HEK293 (cell line): ENCODE measurements around the gene NHS.

Experiments used
- CTCF ChIA-PET: fragments of 350-600 bp; formaldehyde crosslinking; extraction: SDS; loops from one replicate; lab custom pipeline; 2021; ENCODE audit warnings: antibody characterized with exemption; lab: Yijun Ruan, JAX
- POLR2A ChIA-PET: fragments of 300-600 bp; formaldehyde crosslinking; extraction: SDS; loops from one replicate; lab custom pipeline; 2020; ENCODE audit warnings: antibody characterized with exemption, inconsistent platforms; lab: Yijun Ruan, JAX
- H3K27ac ChIP-seq: fragments of 200-500 bp; sonication (Bioruptor generic); 2 replicates; pipeline ENCODE4 v1.5.1; 2014; ENCODE audit warnings: low read depth, low read length, control low read depth, inconsistent platforms; ENCODE audit errors: extremely low read depth
- H3K36me3 ChIP-seq, 2 experiments: fragments of 200-500 bp in 1 of 2; sonication (Bioruptor generic) in 1 of 2; 1 replicate in 1 of 2; 2 replicates in 1 of 2; pipeline ENCODE4 v1.5.1; 2014 to 2017; ENCODE audit warnings: inconsistent platforms in 2 of 2, low read length in 2 of 2; ENCODE audit not compliant: control insufficient read depth in 2 of 2, insufficient read depth in 1 of 2
- H3K4me1 ChIP-seq: fragments of 200-500 bp; sonication (Bioruptor generic); 2 replicates; pipeline ENCODE4 v1.5.1; 2014; ENCODE audit warnings: mild to moderate bottlenecking, low read length, inconsistent platforms; ENCODE audit not compliant: control insufficient read depth, insufficient read depth
- H3K4me3 ChIP-seq: 2 replicates; pipeline ENCODE4 v1.5.1; 2011; ENCODE audit warnings: low read depth, mild to moderate bottlenecking, control low read depth, low read length, moderate library complexity
- H3K9me3 ChIP-seq: fragments of 200-500 bp; sonication (Bioruptor generic); 2 replicates; pipeline ENCODE4 v1.5.1; 2014; ENCODE audit warnings: low read depth, low read length, inconsistent platforms; ENCODE audit not compliant: control insufficient read depth, insufficient read depth
- GLIS2 ChIP-seq: fragments of 450-650 bp; formaldehyde crosslinking; IDR thresholded peaks from 2 replicates; pipeline ENCODE4 v1.5.1; 2016; ENCODE audit warnings: missing biosample characterization, missing genetic modification characterization
- KLF1 ChIP-seq: fragments of 450-650 bp; formaldehyde crosslinking; IDR thresholded peaks from 2 replicates; pipeline ENCODE4 v1.5.1; 2016; ENCODE audit warnings: missing biosample characterization, missing genetic modification characterization
- MZF1 ChIP-seq: fragments of 450-650 bp; formaldehyde crosslinking; IDR thresholded peaks from 2 replicates; pipeline ENCODE4 v1.5.1; 2017; ENCODE audit warnings: missing biosample characterization, missing genetic modification characterization, borderline replicate concordance
- ZNF138 ChIP-seq: fragments of 450-650 bp; formaldehyde crosslinking; IDR thresholded peaks from 2 replicates; pipeline ENCODE4 v1.5.1; 2016; ENCODE audit warnings: missing biosample characterization, missing genetic modification characterization, borderline replicate concordance
- ZNF140 ChIP-seq: fragments of 450-650 bp; formaldehyde crosslinking; IDR thresholded peaks from 2 replicates; pipeline ENCODE4 v1.5.1; 2016; ENCODE audit warnings: missing biosample characterization, missing genetic modification characterization
- ZNF157 ChIP-seq: fragments of 450-650 bp; formaldehyde crosslinking; IDR thresholded peaks from 2 replicates; pipeline ENCODE4 v1.5.1; 2016; ENCODE audit warnings: missing biosample characterization, missing genetic modification characterization
- ZNF335 ChIP-seq: fragments of 450-650 bp; formaldehyde crosslinking; conservative IDR thresholded peaks from 2 replicates; pipeline ENCODE4 v1.5.1; 2016; ENCODE audit warnings: missing biosample characterization, missing genetic modification characterization
- ZNF341 ChIP-seq: fragments of 450-650 bp; formaldehyde crosslinking; IDR thresholded peaks from 2 replicates; pipeline ENCODE4; 2016; ENCODE audit warnings: low read depth, missing biosample characterization, missing genetic modification characterization
- ZNF416 ChIP-seq: fragments of 450-650 bp; formaldehyde crosslinking; IDR thresholded peaks from 2 replicates; pipeline ENCODE4 v1.5.1; 2016; ENCODE audit warnings: missing biosample characterization, missing genetic modification characterization
- ZNF473 ChIP-seq: fragments of 450-650 bp; formaldehyde crosslinking; IDR thresholded peaks from 2 replicates; pipeline ENCODE4 v1.5.1; 2017; ENCODE audit warnings: missing biosample characterization, missing genetic modification characterization
- ZNF501 ChIP-seq: fragments of 450-650 bp; formaldehyde crosslinking; IDR thresholded peaks from 2 replicates; pipeline ENCODE4 v1.5.1; 2016; ENCODE audit warnings: missing biosample characterization, missing genetic modification characterization
- ZNF521 ChIP-seq: fragments of 450-650 bp; formaldehyde crosslinking; IDR thresholded peaks from 2 replicates; pipeline ENCODE4 v1.5.1; 2017; ENCODE audit warnings: missing biosample characterization, mild to moderate bottlenecking, missing genetic modification characterization
- ZNF529 ChIP-seq: fragments of 450-650 bp; formaldehyde crosslinking; IDR thresholded peaks from 2 replicates; pipeline ENCODE4 v1.5.1; 2017; ENCODE audit warnings: missing genetic modification characterization, missing biosample characterization; ENCODE audit not compliant: insufficient replicate concordance
- ZNF544 ChIP-seq: fragments of 450-650 bp; formaldehyde crosslinking; IDR thresholded peaks from 2 replicates; pipeline ENCODE4 v1.5.0; 2017; ENCODE audit warnings: missing biosample characterization, missing genetic modification characterization
- ZNF585B ChIP-seq: fragments of 450-650 bp; formaldehyde crosslinking; IDR thresholded peaks from 2 replicates; pipeline ENCODE4 v1.5.1; 2016; ENCODE audit warnings: missing biosample characterization, missing genetic modification characterization
- TF ChIP-seq, protein P1 (sequence below): fragments of 450-650 bp; formaldehyde crosslinking; IDR thresholded peaks from 2 replicates; pipeline ENCODE4 v1.5.1; 2016; ENCODE audit warnings: missing biosample characterization, missing genetic modification characterization
- TF ChIP-seq, protein P2 (sequence below): fragments of 450-650 bp; formaldehyde crosslinking; IDR thresholded peaks from 2 replicates; pipeline ENCODE4 v1.5.1; 2016; ENCODE audit warnings: missing biosample characterization, missing genetic modification characterization
- TF ChIP-seq, protein P3 (sequence below): fragments of 450-650 bp; formaldehyde crosslinking; optimal IDR thresholded peaks from 2 replicates; pipeline ENCODE3; 2016; ENCODE audit warnings: missing biosample characterization, mild to moderate bottlenecking, missing genetic modification characterization
- TF ChIP-seq, protein P4 (sequence below): sonication (generic); formaldehyde crosslinking; IDR thresholded peaks from 2 replicates; pipeline ENCODE4 v1.8.1; 2022; ENCODE audit warnings: mild to moderate bottlenecking, moderate library complexity, missing genetic modification reagents
- TF ChIP-seq, protein P5 (sequence below): fragments of 450-650 bp; formaldehyde crosslinking; IDR thresholded peaks from 2 replicates; pipeline ENCODE4 v1.5.1; 2016; ENCODE audit warnings: missing biosample characterization, missing genetic modification characterization

The NHS gene

DNA sequence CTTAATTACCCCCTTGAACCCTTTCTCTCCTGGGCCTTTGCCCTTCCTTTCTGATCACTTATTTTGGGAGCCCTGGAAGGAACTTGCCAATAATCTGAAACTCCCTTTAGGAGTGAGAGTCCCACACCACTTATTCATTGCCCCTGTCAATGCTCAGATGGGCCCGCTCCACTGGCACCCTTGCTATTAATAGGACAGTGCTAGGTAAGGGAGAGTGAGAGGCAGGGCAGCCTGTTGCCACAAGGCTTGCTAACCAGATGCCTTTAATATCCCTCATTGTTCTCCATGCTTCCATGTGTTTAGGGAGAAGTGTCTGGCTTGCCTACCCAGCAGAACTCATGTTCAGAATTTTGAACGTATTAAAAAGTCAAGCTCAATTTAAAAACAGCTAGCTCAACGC, 1.7 kb upstream of the NHS start:
- no peaks in the 10 kb centered on the region for H3K36me3 ChIP-seq
- peaks cover 4% of the 10 kb centered on the region; the same call in 1 of the 2 replicates for H3K4me1 ChIP-seq
- CTCF ChIA-PET, result no interaction called here
- no peak overlapping the region for H3K27ac ChIP-seq
- POLR2A ChIA-PET, result no interaction called here
- no peak for TF ChIP-seq ZNF140 (tag by site-specific recombination)
- TF ChIP-seq, protein P1, sequence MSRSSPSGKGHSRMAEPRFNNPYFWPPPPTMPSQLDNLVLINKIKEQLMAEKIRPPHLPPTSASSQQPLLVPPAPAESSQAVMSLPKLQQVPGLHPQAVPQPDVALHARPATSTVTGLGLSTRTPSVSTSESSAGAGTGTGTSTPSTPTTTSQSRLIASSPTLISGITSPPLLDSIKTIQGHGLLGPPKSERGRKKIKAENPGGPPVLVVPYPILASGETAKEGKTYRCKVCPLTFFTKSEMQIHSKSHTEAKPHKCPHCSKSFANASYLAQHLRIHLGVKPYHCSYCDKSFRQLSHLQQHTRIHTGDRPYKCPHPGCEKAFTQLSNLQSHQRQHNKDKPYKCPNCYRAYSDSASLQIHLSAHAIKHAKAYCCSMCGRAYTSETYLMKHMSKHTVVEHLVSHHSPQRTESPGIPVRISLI, result no peak
- no peak overlapping the region for H3K4me3 ChIP-seq
- no peaks in the 10 kb centered on the region for H3K9me3 ChIP-seq

DNA sequence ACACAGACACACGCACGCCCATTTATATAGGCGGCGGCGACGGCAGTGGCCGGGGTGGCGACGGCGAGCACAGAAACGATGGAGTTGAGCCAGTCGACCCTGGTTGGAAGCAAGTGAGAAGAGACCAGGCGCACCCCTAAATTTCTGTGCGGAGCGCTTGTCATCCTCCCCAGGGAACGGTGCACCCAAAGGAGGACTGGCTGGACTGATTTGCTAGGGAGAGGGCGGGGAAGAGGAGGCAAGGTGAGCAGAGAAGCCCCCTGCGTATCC, 302 bp downstream of the NHS start:
- Histone ChIP-seq H3K9me3 (no peaks in the 10 kb centered on the region), H3K4me1 (no peaks in the 10 kb centered on the region), H3K4me3 (peak overlapping the region; percentile 60), H3K27ac (peak overlapping the region; percentile 77; the same call in 1 of the 2 replicates), H3K36me3 (no peaks in the 10 kb centered on the region)
- ChIA-PET CTCF (no interaction called here), POLR2A (no interaction called here)
- TF ChIP-seq MZF1 (no peak), ZNF501 (tag by site-specific recombination) (no peak), ZNF335 (tag by site-specific recombination) (peak; percentile 69), ZNF544 (tag by site-specific recombination) (no peak), ZNF416 (tag by site-specific recombination) (no peak), ZNF157 (no peak)
- TF ChIP-seq, protein P2, sequence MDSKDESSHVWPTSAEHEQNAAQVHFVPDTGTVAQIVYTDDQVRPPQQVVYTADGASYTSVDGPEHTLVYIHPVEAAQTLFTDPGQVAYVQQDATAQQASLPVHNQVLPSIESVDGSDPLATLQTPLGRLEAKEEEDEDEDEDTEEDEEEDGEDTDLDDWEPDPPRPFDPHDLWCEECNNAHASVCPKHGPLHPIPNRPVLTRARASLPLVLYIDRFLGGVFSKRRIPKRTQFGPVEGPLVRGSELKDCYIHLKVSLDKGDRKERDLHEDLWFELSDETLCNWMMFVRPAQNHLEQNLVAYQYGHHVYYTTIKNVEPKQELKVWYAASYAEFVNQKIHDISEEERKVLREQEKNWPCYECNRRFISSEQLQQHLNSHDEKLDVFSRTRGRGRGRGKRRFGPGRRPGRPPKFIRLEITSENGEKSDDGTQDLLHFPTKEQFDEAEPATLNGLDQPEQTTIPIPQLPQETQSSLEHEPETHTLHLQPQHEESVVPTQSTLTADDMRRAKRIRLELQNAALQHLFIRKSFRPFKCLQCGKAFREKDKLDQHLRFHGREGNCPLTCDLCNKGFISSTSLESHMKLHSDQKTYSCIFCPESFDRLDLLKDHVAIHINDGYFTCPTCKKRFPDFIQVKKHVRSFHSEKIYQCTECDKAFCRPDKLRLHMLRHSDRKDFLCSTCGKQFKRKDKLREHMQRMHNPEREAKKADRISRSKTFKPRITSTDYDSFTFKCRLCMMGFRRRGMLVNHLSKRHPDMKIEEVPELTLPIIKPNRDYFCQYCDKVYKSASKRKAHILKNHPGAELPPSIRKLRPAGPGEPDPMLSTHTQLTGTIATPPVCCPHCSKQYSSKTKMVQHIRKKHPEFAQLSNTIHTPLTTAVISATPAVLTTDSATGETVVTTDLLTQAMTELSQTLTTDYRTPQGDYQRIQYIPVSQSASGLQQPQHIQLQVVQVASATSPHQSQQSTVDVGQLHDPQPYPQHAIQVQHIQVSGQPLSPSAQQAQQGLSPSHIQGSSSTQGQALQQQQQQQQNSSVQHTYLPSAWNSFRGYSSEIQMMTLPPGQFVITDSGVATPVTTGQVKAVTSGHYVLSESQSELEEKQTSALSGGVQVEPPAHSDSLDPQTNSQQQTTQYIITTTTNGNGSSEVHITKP (tag by site-specific recombination), result peak; percentile 90

DNA sequence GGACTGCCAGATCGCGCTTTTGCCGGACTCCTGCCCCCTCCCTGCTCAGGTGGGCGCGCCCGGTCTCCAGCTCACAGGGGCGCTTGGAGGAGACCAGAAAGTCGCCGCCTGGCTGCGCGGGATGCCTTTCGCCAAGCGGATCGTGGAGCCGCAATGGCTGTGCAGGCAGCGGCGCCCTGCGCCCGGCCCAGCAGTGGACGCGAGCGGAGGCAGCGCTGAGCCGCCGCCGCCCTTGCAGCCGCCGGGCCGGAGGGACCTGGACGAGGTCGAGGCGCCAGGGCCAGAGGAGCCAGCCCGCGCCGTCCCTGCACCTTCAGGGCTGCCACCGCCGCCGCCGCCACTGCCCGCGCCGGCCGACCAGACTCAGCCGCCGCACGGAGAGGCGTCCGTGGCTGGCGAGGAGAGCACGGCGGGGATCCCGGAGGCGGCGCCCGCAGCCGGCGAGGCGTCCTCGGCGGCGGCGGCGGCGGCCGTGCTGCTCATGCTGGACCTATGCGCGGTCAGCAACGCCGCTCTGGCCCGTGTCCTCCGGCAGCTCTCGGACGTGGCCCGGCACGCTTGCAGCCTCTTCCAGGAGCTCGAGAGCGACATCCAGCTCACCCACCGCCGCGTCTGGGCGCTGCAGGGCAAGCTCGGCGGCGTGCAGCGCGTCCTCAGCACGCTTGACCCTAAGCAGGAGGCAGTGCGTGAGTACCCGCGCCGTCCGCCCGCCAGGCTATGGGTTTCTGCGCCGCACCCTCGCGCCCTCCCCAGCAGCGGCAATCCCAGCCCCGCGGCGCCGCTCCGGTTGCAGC, 834 bp downstream of the NHS start:
- no peaks in the 10 kb centered on the region for H3K9me3 ChIP-seq
- H3K4me3 ChIP-seq, result peak overlapping the region; percentile 60
- CTCF ChIA-PET, result interaction anchor here (1.4 kb wide), 1 partner anchor 135 kb away, joined by 4 read pairs; no protein-coding TSS in a partner anchor
- H3K36me3 ChIP-seq, result no peaks in the 10 kb centered on the region
- no peaks in the 10 kb centered on the region for H3K4me1 ChIP-seq
- peak overlapping the region; percentile 77; the same call in 1 of the 2 replicates for H3K27ac ChIP-seq
- POLR2A ChIA-PET, result no interaction called here
- TF ChIP-seq, protein P3, sequence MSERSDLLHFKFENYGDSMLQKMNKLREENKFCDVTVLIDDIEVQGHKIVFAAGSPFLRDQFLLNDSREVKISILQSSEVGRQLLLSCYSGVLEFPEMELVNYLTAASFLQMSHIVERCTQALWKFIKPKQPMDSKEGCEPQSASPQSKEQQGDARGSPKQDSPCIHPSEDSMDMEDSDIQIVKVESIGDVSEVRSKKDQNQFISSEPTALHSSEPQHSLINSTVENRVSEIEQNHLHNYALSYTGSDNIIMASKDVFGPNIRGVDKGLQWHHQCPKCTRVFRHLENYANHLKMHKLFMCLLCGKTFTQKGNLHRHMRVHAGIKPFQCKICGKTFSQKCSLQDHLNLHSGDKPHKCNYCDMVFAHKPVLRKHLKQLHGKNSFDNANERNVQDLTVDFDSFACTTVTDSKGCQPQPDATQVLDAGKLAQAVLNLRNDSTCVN (tag by site-specific recombination), result peak; percentile 79
- no peak for TF ChIP-seq ZNF138 (tag by site-specific recombination)
- TF ChIP-seq ZNF341, result peak; percentile 21; the same call in 1 of the 2 replicates
- TF ChIP-seq ZNF529, result no peak
- TF ChIP-seq GLIS2, result peak; percentile 29; the same call in 1 of the 2 replicates
- TF ChIP-seq ZNF473 (tag by site-specific recombination), result no peak
- TF ChIP-seq, protein P4, sequence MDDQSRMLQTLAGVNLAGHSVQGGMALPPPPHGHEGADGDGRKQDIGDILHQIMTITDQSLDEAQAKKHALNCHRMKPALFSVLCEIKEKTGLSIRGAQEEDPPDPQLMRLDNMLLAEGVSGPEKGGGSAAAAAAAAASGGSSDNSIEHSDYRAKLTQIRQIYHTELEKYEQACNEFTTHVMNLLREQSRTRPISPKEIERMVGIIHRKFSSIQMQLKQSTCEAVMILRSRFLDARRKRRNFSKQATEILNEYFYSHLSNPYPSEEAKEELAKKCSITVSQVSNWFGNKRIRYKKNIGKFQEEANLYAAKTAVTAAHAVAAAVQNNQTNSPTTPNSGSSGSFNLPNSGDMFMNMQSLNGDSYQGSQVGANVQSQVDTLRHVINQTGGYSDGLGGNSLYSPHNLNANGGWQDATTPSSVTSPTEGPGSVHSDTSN (CRISPR knock-in tag), result 0 out of 2 replicates have a peak, but pooled peaks have one; percentile 12
- TF ChIP-seq ZNF335 (tag by site-specific recombination), result 0 out of 2 replicates have a peak, but pooled peaks have one; percentile 5
- TF ChIP-seq ZNF521 (tag by site-specific recombination), result no peak
- TF ChIP-seq, protein P5, sequence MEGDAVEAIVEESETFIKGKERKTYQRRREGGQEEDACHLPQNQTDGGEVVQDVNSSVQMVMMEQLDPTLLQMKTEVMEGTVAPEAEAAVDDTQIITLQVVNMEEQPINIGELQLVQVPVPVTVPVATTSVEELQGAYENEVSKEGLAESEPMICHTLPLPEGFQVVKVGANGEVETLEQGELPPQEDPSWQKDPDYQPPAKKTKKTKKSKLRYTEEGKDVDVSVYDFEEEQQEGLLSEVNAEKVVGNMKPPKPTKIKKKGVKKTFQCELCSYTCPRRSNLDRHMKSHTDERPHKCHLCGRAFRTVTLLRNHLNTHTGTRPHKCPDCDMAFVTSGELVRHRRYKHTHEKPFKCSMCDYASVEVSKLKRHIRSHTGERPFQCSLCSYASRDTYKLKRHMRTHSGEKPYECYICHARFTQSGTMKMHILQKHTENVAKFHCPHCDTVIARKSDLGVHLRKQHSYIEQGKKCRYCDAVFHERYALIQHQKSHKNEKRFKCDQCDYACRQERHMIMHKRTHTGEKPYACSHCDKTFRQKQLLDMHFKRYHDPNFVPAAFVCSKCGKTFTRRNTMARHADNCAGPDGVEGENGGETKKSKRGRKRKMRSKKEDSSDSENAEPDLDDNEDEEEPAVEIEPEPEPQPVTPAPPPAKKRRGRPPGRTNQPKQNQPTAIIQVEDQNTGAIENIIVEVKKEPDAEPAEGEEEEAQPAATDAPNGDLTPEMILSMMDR, result 0 out of 2 replicates have a peak, but pooled peaks have one; percentile 7
- TF ChIP-seq KLF1, result 0 out of 2 replicates have a peak, but pooled peaks have one; percentile 39
- TF ChIP-seq ZNF416 (tag by site-specific recombination), result no peak
- TF ChIP-seq ZNF585B (tag by site-specific recombination), result no peak
- TF ChIP-seq, all 188 proteins: peak for 7
